ENCODE data around the gene NAA20. TPM values are rescaled to one million over a fixed set of nuclear protein-coding genes. Genes with fewer than 3 reads are reported as not detected.
"Not testable (repeated sequence)": the region's sequence is repeated elsewhere in the genome, so short reads cannot be mapped to it uniquely, and the experiment has no call there.

NAA20 gene
- polyA plus RNA-seq, 1 experiment, result 34.5 TPM

GRCh38 chr20:20000211-20000968 is 16.8 kb upstream of the NAA20 start:
- no peak for DNase-seq (ENCODE audit: low read depth)
- Histone ChIP-seq H3K4me3 (ENCODE audit: low read depth, low read length) (no peak overlapping the region), H3K27me3 (ENCODE audit: control insufficient read depth, insufficient read depth, low read length) (no peaks in the 10 kb centered on the region), H3K36me3 (ENCODE audit: control insufficient read depth, insufficient read depth, low read length) (peaks cover 22% of the 10 kb centered on the region)
- ChIA-PET POLR2A (no interaction called here), CTCF (no interaction called here)
- no peak for TF ChIP-seq CTCF (IDR thresholded peaks at IDR 0.05; ENCODE audit: insufficient read depth, low read depth, low read length)

GRCh38 chr20:20002101-20002998 is 14.8 kb upstream of the NAA20 start:
- CTCF ChIA-PET, result interaction anchor here (0.6 kb wide), 1 partner anchor 75 kb away, joined by 3 read pairs; no protein-coding TSS in a partner anchor
- no peak overlapping the region for H3K4me3 ChIP-seq (ENCODE audit: low read depth, low read length)

GRCh38 chr20:20003031-20003954 is 13.9 kb upstream of the NAA20 start:
- ChIA-PET POLR2A (interaction anchor here (1.0 kb wide), 1 partner anchor 11 kb away, joined by 4 read pairs; no protein-coding TSS in a partner anchor), CTCF (interaction anchor here (0.6 kb wide), 1 partner anchor 76 kb away, joined by 3 read pairs; no protein-coding TSS in a partner anchor)
- Histone ChIP-seq H3K27me3 (ENCODE audit: control insufficient read depth, insufficient read depth, low read length) (no peaks in the 10 kb centered on the region), H3K4me3 (ENCODE audit: low read depth, low read length) (no peak overlapping the region), H3K36me3 (ENCODE audit: control insufficient read depth, insufficient read depth, low read length) (peaks cover 17% of the 10 kb centered on the region)
- DNase-seq (ENCODE audit: low read depth), result no peak
- TF ChIP-seq CTCF (IDR thresholded peaks at IDR 0.05; ENCODE audit: insufficient read depth, low read depth, low read length), result no peak

More at GRCh38 chr20:20002101-20002998, 14.8 kb upstream of the NAA20 start:
- no peaks in the 10 kb centered on the region for H3K27me3 ChIP-seq (ENCODE audit: control insufficient read depth, insufficient read depth, low read length)
- peaks cover 19% of the 10 kb centered on the region for H3K36me3 ChIP-seq (ENCODE audit: control insufficient read depth, insufficient read depth, low read length)
- no peak for DNase-seq (ENCODE audit: low read depth)
- no peak for TF ChIP-seq CTCF (IDR thresholded peaks at IDR 0.05; ENCODE audit: insufficient read depth, low read depth, low read length)
- POLR2A ChIA-PET, result interaction anchor here (1.0 kb wide), 1 partner anchor 10 kb away, joined by 4 read pairs; no protein-coding TSS in a partner anchor

GRCh38 chr20:20003955-20004322 is 13.2 kb upstream of the NAA20 start:
- not testable (repeated sequence) for H3K4me3 ChIP-seq (ENCODE audit: low read depth, low read length); DNase-seq (ENCODE audit: low read depth)

GRCh38 chr20:20005342-20005741 is 11.8 kb upstream of the NAA20 start:
- no peak for DNase-seq (ENCODE audit: low read depth)
- no peak overlapping the region for H3K4me3 ChIP-seq (ENCODE audit: low read depth, low read length)
- H3K36me3 ChIP-seq (ENCODE audit: control insufficient read depth, insufficient read depth, low read length), result peaks cover 8% of the 10 kb centered on the region
- no peaks in the 10 kb centered on the region for H3K27me3 ChIP-seq (ENCODE audit: control insufficient read depth, insufficient read depth, low read length)
- ChIA-PET CTCF (interaction anchor here (0.8 to 1.7 kb wide), 3 partner anchors 12 to 312 kb away, joined by 3 to 6 read pairs (median 3); partner anchors contain the start of gene NAA20), POLR2A (interaction anchor here (0.6 kb wide), 1 partner anchor 32 kb away, joined by 5 read pairs; no protein-coding TSS in a partner anchor)
- no peak for TF ChIP-seq CTCF (IDR thresholded peaks at IDR 0.05; ENCODE audit: insufficient read depth, low read depth, low read length)

More at GRCh38 chr20:20003955-20004322, 13.2 kb upstream of the NAA20 start:
- CTCF ChIA-PET; H3K27me3 ChIP-seq (ENCODE audit: control insufficient read depth, insufficient read depth, low read length); POLR2A ChIA-PET: not testable (repeated sequence)
- H3K36me3 ChIP-seq (ENCODE audit: control insufficient read depth, insufficient read depth, low read length), result peaks cover 11% of the 10 kb centered on the region

All from BJ (cell line).